Subcutaneous abdominal adipose tissue (tissue), 5 donors: ENCODE data around the gene ST6GALNAC2.

ENCODE experiments used
- H3K27ac ChIP-seq: one replicate; pipeline ENCODE4 v1.7.0; 2013; ENCODE audit warnings: low read depth, mild to moderate bottlenecking, inconsistent platforms, low read length, moderate library complexity
- H3K27me3 ChIP-seq, 5 donors: one replicate each; pipeline ENCODE4 v1.7.0; 2013; ENCODE audit warnings: low read length in 5 of 5, inconsistent platforms in 1 of 5; ENCODE audit not compliant: control insufficient read depth in 5 of 5, insufficient read depth in 4 of 5
- H3K36me3 ChIP-seq, 5 donors: one replicate each; pipeline ENCODE4 v1.7.0; 2013; ENCODE audit warnings: low read length in 5 of 5; ENCODE audit not compliant: control insufficient read depth in 5 of 5, insufficient read depth in 5 of 5
- H3K4me1 ChIP-seq, 5 donors: one replicate each; pipeline ENCODE4 v1.7.0; 2013; ENCODE audit warnings: low read length in 5 of 5, mild to moderate bottlenecking in 3 of 5, moderate library complexity in 1 of 5; ENCODE audit not compliant: control insufficient read depth in 5 of 5, insufficient read depth in 5 of 5
- H3K4me3 ChIP-seq, 5 donors: one replicate each; pipeline ENCODE4 v1.7.0; 2013; ENCODE audit warnings: low read length in 5 of 5, low read depth in 1 of 5
- H3K9ac ChIP-seq, 5 donors: one replicate each; pipeline ENCODE4 v1.7.0; 2013; ENCODE audit warnings: low read length in 5 of 5, mild to moderate bottlenecking in 4 of 5, moderate library complexity in 3 of 5
- H3K9me3 ChIP-seq, 5 donors: one replicate each; pipeline ENCODE4 v1.7.0; 2013; ENCODE audit warnings: low read length in 5 of 5; ENCODE audit not compliant: control insufficient read depth in 5 of 5
- donor health status: healthy.
- donor health status: healthy.
- donor health status: healthy.
- donor health status: healthy.
- donor health status: healthy.

ST6GALNAC2 gene

GRCh38 chr17:76584427-76585032 is 1.1 kb downstream of the ST6GALNAC2 start:
- peak overlapping the region in 3 of 5 donors; percentile 73 to 78 (median 73) for H3K9ac ChIP-seq
- H3K27me3 ChIP-seq, result peaks cover 0 to 8% (median 4%) of the 10 kb centered on the region in 5 donors
- H3K4me3 ChIP-seq, result peak overlapping the region; percentile 56 to 75 (median 70)
- H3K27ac ChIP-seq, result no peak overlapping the region
- no peaks in the 10 kb centered on the region for H3K9me3 ChIP-seq
- H3K4me1 ChIP-seq, result peaks cover 0 to 23% (median 14%) of the 10 kb centered on the region in 5 donors
- H3K36me3 ChIP-seq, result no peaks in the 10 kb centered on the region

DNA sequence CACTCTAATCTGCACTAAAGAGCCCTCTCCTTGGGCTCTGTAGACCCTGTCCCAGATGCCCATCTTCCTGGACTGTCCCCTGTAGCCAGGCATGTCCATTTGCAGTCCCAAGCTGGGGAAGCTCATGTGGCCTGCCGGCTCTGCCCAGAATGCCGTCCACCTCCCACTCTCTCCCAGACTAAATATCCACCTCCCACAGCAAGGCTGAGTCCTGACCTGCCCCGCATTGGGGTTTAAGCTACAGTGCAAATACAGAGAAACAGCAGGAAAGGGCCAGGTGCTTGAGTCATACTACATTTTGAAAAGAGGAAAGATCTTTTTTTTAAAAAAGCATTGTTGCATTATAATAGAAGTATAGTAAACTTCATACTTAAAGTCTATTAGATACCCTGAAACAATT is 3.0 kb downstream of the ST6GALNAC2 start:
- Histone ChIP-seq H3K4me1 (peaks cover 0 to 23% (median 14%) of the 10 kb centered on the region in 5 donors), H3K27ac (no peak overlapping the region), H3K27me3 (peaks cover 0 to 8% (median 4%) of the 10 kb centered on the region in 5 donors), H3K4me3 (no peak overlapping the region), H3K9ac (no peak overlapping the region), H3K9me3 (no peaks in the 10 kb centered on the region), H3K36me3 (no peaks in the 10 kb centered on the region)

DNA sequence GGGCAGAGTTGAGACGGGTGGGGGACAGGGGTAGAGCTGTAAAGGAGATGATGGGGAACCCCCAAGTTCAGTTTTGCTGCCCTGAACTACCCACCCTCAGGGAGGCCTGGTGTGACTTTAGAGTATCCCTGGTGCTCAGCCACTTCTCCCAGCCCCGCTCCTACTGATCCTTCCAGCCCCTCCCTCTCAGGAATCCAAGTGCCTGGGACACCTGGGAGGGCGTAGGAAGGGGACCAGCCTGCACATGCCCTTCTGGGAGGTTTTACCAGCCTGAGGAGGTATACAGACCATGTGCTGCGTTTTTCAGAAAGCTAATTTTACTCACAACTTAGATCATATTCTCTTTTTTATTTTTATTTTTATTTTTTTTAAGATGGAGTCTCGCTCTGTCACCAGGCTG is 4.1 kb downstream of the ST6GALNAC2 start:
- Histone ChIP-seq H3K9me3 (no peaks in the 10 kb centered on the region), H3K4me3 (no peak overlapping the region), H3K27me3 (no peaks in the 10 kb centered on the region), H3K9ac (no peak overlapping the region), H3K27ac (no peak overlapping the region), H3K36me3 (no peaks in the 10 kb centered on the region), H3K4me1 (peaks cover 0 to 21% (median 12%) of the 10 kb centered on the region in 5 donors)

DNA sequence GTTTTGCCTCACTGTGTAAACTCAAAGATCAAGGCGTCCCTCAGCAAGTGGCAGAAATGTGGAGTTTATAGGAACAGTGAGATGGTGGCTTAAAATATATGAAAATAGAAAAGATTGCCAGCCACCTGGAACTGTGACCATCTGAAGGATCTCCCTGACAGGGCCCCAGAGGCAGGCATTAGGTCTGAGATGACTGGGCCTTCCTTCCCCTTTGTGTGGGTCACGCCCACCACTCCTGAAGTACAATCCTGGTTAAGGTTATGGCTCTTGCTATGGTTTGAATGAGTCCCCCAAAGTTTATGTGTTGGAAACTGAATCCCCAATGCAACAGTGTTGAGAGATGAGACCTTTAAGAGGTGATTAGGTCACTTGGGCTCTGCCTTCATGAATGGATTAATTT is 6.4 kb downstream of the ST6GALNAC2 start:
- H3K4me3 ChIP-seq, result no peak overlapping the region
- no peaks in the 10 kb centered on the region for H3K27me3 ChIP-seq
- no peaks in the 10 kb centered on the region for H3K36me3 ChIP-seq
- no peak overlapping the region for H3K27ac ChIP-seq
- no peak overlapping the region for H3K9ac ChIP-seq
- H3K4me1 ChIP-seq, result no peaks in the 10 kb centered on the region
- H3K9me3 ChIP-seq, result no peaks in the 10 kb centered on the region

DNA sequence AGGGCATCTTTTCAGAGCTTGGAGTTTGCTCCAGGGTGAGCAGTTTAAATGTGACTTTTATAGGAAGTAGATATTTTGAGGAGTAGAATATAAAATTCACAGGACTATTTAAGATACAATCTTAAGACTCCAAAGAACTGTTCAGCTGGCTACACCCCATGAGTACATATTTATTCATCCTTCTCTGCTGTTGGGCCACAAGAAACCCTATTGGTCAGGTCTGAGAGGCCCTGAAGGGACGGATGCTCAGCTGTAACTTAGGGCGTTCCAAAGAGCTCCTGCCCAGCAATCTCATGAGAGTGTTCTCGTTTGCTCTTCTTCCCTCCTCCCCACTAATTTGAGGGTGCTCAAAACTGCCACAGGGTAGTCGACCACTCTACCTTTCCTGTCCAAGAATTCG is 7.3 kb downstream of the ST6GALNAC2 start:
- Histone ChIP-seq H3K9ac (no peak overlapping the region), H3K4me1 (no peaks in the 10 kb centered on the region), H3K4me3 (no peak overlapping the region), H3K27me3 (no peaks in the 10 kb centered on the region), H3K36me3 (no peaks in the 10 kb centered on the region), H3K9me3 (no peaks in the 10 kb centered on the region), H3K27ac (no peak overlapping the region)

- no peaks in the 10 kb centered on the region for H3K27me3 ChIP-seq
- no peaks in the 10 kb centered on the region for H3K9me3 ChIP-seq
- no peaks in the 10 kb centered on the region for H3K4me1 ChIP-seq
- no peak overlapping the region for H3K9ac ChIP-seq
- H3K27ac ChIP-seq, result no peak overlapping the region
- no peak overlapping the region for H3K4me3 ChIP-seq
- H3K36me3 ChIP-seq, result no peaks in the 10 kb centered on the region
Observed at GRCh38 chr17:76577876-76578275, 7.8 kb downstream of the ST6GALNAC2 start.

DNA sequence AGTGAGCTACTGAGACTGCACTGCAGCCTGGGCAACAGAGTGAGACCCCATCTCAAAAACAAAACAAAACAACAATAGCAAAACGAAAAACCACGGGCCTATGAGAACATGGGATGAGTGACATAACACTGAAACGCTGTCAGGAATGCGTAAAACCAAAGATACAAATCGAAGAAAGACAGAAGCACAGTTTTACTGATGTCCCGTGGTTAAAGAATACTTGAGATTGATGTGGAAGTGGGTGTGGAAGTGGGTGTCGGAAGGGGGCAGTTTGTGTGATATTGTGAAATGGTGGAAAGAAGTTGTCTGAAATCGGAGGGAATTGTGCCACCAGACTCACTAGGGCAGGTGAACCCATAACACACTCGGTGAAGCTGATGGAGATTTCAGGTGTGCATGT is 9.5 kb downstream of the ST6GALNAC2 start:
- Histone ChIP-seq H3K4me1 (no peaks in the 10 kb centered on the region), H3K9ac (no peak overlapping the region), H3K36me3 (no peaks in the 10 kb centered on the region), H3K27ac (no peak overlapping the region), H3K9me3 (no peaks in the 10 kb centered on the region), H3K27me3 (no peaks in the 10 kb centered on the region), H3K4me3 (no peak overlapping the region)

DNA sequence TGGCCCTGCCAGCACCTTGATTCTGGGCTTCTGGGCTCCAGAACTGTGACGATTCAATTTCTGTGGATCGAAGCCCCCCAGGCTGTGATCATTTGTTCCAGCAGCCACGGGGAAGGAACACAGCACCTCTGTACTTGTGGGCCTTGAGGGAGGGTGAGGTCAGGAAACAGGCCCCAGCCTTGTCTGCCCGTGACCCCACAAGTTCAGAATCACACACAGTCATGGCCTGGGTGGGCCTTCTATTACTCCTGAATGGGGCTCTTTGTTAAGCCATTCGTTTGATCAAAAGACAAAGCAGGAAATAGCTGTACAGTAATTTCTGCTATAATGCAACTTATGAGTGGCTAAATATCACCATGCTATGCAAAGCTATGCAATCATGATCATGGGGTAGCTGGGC is 10.1 kb downstream of the ST6GALNAC2 start:
- Histone ChIP-seq H3K9ac (no peak overlapping the region), H3K4me3 (no peak overlapping the region), H3K9me3 (no peaks in the 10 kb centered on the region), H3K4me1 (no peaks in the 10 kb centered on the region), H3K36me3 (no peaks in the 10 kb centered on the region), H3K27ac (no peak overlapping the region), H3K27me3 (no peaks in the 10 kb centered on the region)

DNA sequence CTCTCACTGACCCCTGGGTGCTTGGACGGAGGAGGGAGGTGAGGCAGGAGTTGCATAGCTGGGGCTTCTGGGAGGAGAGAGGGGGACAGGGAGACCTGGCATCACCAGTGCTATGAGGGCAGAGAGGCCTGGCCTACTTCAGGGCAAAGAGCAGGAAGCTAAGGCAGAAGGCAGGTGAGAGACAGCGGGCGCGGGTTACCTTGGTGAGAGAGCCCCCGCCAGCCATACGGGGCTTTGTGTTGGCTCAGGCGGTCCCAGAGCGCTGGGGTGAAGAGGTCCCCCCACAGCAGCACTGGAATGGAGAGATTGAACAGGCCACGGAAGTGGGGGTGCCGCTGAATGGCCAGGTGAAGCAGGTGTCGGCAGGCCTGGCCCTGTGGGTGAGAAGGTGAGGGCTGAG is 11.5 kb downstream of the ST6GALNAC2 start:
- Histone ChIP-seq H3K4me1 (peaks cover 0 to 9% (median 8%) of the 10 kb centered on the region in 5 donors), H3K9me3 (no peaks in the 10 kb centered on the region), H3K4me3 (no peak overlapping the region), H3K27ac (no peak overlapping the region), H3K9ac (no peak overlapping the region), H3K27me3 (no peaks in the 10 kb centered on the region), H3K36me3 (no peaks in the 10 kb centered on the region)

- H3K36me3 ChIP-seq, result no peaks in the 10 kb centered on the region
- peaks cover 0 to 10% (median 9%) of the 10 kb centered on the region in 5 donors for H3K4me1 ChIP-seq
- no peak overlapping the region for H3K27ac ChIP-seq
Observed at GRCh38 chr17:76573096-76573495, 12.6 kb downstream of the ST6GALNAC2 start.

More at GRCh38 chr17:76573096-76573495, 12.6 kb downstream of the ST6GALNAC2 start:
- Histone ChIP-seq H3K9ac (no peak overlapping the region), H3K4me3 (no peak overlapping the region), H3K27me3 (no peaks in the 10 kb centered on the region), H3K9me3 (no peaks in the 10 kb centered on the region)
